C4-2B (cell line): ENCODE results near the gene ZNF132.

Experiments
- CTCF ChIP-seq: fragments of 450-650 bp; conservative IDR thresholded peaks from 2 replicates; pipeline ENCODE4 v1.5.1; 2017; ENCODE audit warnings: mild to moderate bottlenecking
- ZFX ChIP-seq: fragments of 450-650 bp; IDR thresholded peaks from 2 replicates; pipeline ENCODE4 v1.6.1; 2017

- TF ChIP-seq CTCF (no peak), ZFX (no peak)
Measured at GRCh38 chr19:58385891-58386575, 53.9 kb downstream of the ZNF132 start.
